Measurements from ENCODE around the gene CHST11. TPM values are rescaled to one million over a fixed set of nuclear protein-coding genes. Genes with fewer than 3 reads are reported as not detected.

CHST11 gene
- total and polyA plus RNA-seq, 9 donors = 4.0 to 39.9 (median 20.1) TPM

GRCh38 chr12:104493496-104493895 is 36.7 kb downstream of the CHST11 start:
- peaks cover 2% of the 10 kb centered on the region for H3K4me1 ChIP-seq (ENCODE audit: insufficient read depth)
- no peaks in the 10 kb centered on the region for H3K9me3 ChIP-seq
- no peak overlapping the region for H3K4me3 ChIP-seq
- no peaks in the 10 kb centered on the region for H3K36me3 ChIP-seq
- no peak for DNase-seq
- H3K27ac ChIP-seq = no peak overlapping the region
- TF ChIP-seq CTCF (IDR thresholded peaks at IDR 0.05) (no peak), EP300 (IDR thresholded peaks at IDR 0.05) (no peak), POLR2A (IDR thresholded peaks at IDR 0.05) (no peak)
- intact Hi-C loops (cut with DNase I) = no loop called here
- no peaks in the 10 kb centered on the region for H3K27me3 ChIP-seq
- whole genome bisulfite sequencing, 3 donors = 94 to 97% (median 96%) methylated on average over 7 of the region's 7 CpGs

GRCh38 chr12:104494137-104494792 is 37.5 kb downstream of the CHST11 start:
- Histone ChIP-seq H3K27ac (peak overlapping the region in 1 of 2 donors; percentile 52), H3K4me3 (no peak overlapping the region), H3K4me1 (ENCODE audit: insufficient read depth) (peaks cover 2% of the 10 kb centered on the region), H3K36me3 (no peaks in the 10 kb centered on the region), H3K27me3 (no peaks in the 10 kb centered on the region), H3K9me3 (no peaks in the 10 kb centered on the region)
- no peak for TF ChIP-seq POLR2A (IDR thresholded peaks at IDR 0.05)
- no peak for TF ChIP-seq EP300 (IDR thresholded peaks at IDR 0.05)
- TF ChIP-seq CTCF (IDR thresholded peaks at IDR 0.05) = no peak
- WGBS, 3 donors = 26 to 40% (median 39%) methylated on average over 13 of the region's 13 CpGs
- intact Hi-C loops (cut with DNase I) = no loop called here
- peak in 4 of 5 donors; percentile 23 to 48 (median 30) for DNase-seq

- Histone ChIP-seq H3K4me3 (no peak overlapping the region), H3K27ac (peak overlapping the region in 1 of 2 donors; percentile 52), H3K9me3 (no peaks in the 10 kb centered on the region), H3K4me1 (ENCODE audit: insufficient read depth) (peaks cover 2% of the 10 kb centered on the region), H3K36me3 (no peaks in the 10 kb centered on the region), H3K27me3 (no peaks in the 10 kb centered on the region)
- TF ChIP-seq POLR2A (IDR thresholded peaks at IDR 0.05) (no peak), CTCF (IDR thresholded peaks at IDR 0.05) (no peak), EP300 (IDR thresholded peaks at IDR 0.05) (no peak)
- intact Hi-C loops (cut with DNase I) = no loop called here
- WGBS, 3 donors = 13 to 25% (median 18%) methylated on average over 5 of the region's 5 CpGs
- DNase-seq = no peak
Observed at GRCh38 chr12:104494793-104495158, 38.0 kb downstream of the CHST11 start.

- no peaks in the 10 kb centered on the region for H3K36me3 ChIP-seq
- no peaks in the 10 kb centered on the region for H3K9me3 ChIP-seq
- H3K4me1 ChIP-seq (ENCODE audit: insufficient read depth) = peaks cover 2% of the 10 kb centered on the region
- TF ChIP-seq POLR2A (IDR thresholded peaks at IDR 0.05) (no peak), EP300 (IDR thresholded peaks at IDR 0.05) (no peak), CTCF (IDR thresholded peaks at IDR 0.05) (no peak)
- no peak overlapping the region for H3K27ac ChIP-seq
- H3K27me3 ChIP-seq = no peaks in the 10 kb centered on the region
- intact Hi-C loops (cut with DNase I) = no loop called here
- H3K4me3 ChIP-seq = no peak overlapping the region
- DNase-seq = no peak
- 76 to 91% (median 78%) methylated on average over 3 of the region's 3 CpGs for WGBS, 3 donors
Observed at GRCh38 chr12:104495786-104496185, 39.0 kb downstream of the CHST11 start.

Data from ovary (tissue), 9 donors.